Retinal pigment epithelial cell (primary cell): ENCODE results near the gene CALM1.

ENCODE experiments used
- DNase-seq: peaks from one replicate; pipeline ENCODE4 v3.0.0-alpha.2; 2010; ENCODE audit warnings: low read depth
- H3K4me3 ChIP-seq: 2 replicates; pipeline ENCODE4 v1.5.1; 2011; ENCODE audit warnings: mild to moderate bottlenecking, low read length, control low read depth, moderate library complexity
- CTCF ChIP-seq: conservative IDR thresholded peaks from 2 replicates; pipeline ENCODE4 v1.5.1; 2011; ENCODE audit warnings: low read depth, low read length, control low read depth, inconsistent platforms

Gene CALM1

GRCh38 chr14:90396341-90397339 lies at the start of gene CALM1:
Gene CALM1 (plus strand): TSS chr14:90397029. CDS start chr14:90397231, 202 bp downstream.
- peak; percentile 84 for DNase-seq
- no peak for TF ChIP-seq CTCF
- H3K4me3 ChIP-seq, result peak within 1 kb of the TSS; percentile 98

- DNase-seq, result no peak
- no peak overlapping the region for H3K4me3 ChIP-seq
- TF ChIP-seq CTCF, result no peak
These were observed 48.6 kb upstream of the CALM1 start for GRCh38 chr14:90348270-90348669.

- no peak overlapping the region for H3K4me3 ChIP-seq
- no peak for TF ChIP-seq CTCF
- no peak for DNase-seq
These were observed 47.1 kb upstream of the CALM1 start for GRCh38 chr14:90349739-90350138.

GRCh38 chr14:90354551-90355298 lies 42.1 kb upstream of the CALM1 start:
- no peak overlapping the region for H3K4me3 ChIP-seq
- DNase-seq, result no peak
- TF ChIP-seq CTCF, result no peak

- TF ChIP-seq CTCF, result no peak
- no peak overlapping the region for H3K4me3 ChIP-seq
- DNase-seq, result no peak
These were observed 41.0 kb upstream of the CALM1 start for GRCh38 chr14:90355540-90356518.

- H3K4me3 ChIP-seq, result no peak overlapping the region
- DNase-seq, result no peak
- TF ChIP-seq CTCF, result no peak
These were observed 39.9 kb upstream of the CALM1 start for GRCh38 chr14:90356925-90357324.
